DOHH2 (cell line): ENCODE results near the gene TMEM9.

Experiments
- CTCF ChIP-seq: fragments of 200-600 bp; sonication (generic); IDR thresholded peaks from one replicate; pipeline ENCODE4 v1.5.1; 2014; ENCODE audit warnings: antibody characterized with exemption, mild to moderate bottlenecking, low read depth, low read length; ENCODE audit not compliant: poor library complexity, severe bottlenecking
- EZH2phosphoT487 ChIP-seq: fragments of 200-600 bp; sonication (generic); IDR thresholded peaks from 2 replicates; pipeline ENCODE4 v1.6.1; 2017; ENCODE audit warnings: borderline replicate concordance, mild to moderate bottlenecking, antibody characterized with exemption, low read length, moderate library complexity, mixed read lengths

- no peak for TF ChIP-seq CTCF
- no peak for TF ChIP-seq EZH2phosphoT487
These were observed 61.5 kb downstream of the TMEM9 start for GRCh38 chr1:201092738-201093137.
